ENCODE measurements around the gene FAM3C. TPM values are rescaled to one million over a fixed set of nuclear protein-coding genes. Genes with fewer than 3 reads are reported as not detected.

The FAM3C gene
- total and polyA plus RNA-seq, 2 of the 8 experiments (the other 6 are each of a cell fraction or from before 2014, with no cell fraction given), result 27.0 to 77.7 TPM

DNA sequence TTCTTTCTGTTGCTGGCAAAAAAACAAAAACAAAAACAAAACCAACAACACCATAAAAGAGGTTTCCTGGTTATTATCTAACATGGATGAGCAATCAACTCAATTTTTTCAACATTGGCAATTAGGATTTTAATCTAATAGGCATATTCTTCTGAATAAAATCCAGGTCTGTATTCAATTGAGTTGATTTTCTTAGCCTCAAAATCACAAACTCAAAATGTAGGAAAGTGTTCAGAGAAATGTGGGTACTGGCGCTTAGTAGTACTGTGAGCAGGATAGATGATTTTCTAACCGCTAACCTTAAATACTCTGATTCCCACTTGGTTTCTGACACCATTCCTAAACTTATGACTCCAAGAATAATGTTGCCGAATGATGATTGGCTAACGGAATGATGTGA lies 61.7 kb downstream of the FAM3C start:
- H2BK12ac ChIP-seq (ENCODE audit: low read depth, low read length), result no peak overlapping the region
- H3K18ac ChIP-seq (ENCODE audit: extremely low read depth, low read length), result no peak overlapping the region
- no peak overlapping the region for H3K4ac ChIP-seq (replicated peaks; ENCODE audit: insufficient read length, low read depth, low read length)
- no peak overlapping the region for H3K56ac ChIP-seq (replicated peaks; ENCODE audit: insufficient read length, low read depth, low read length)
- no peak overlapping the region for H2BK20ac ChIP-seq (ENCODE audit: low read length)
- H3K14ac ChIP-seq (ENCODE audit: insufficient read length), result no peak overlapping the region
- no peak overlapping the region for H3K23ac ChIP-seq (ENCODE audit: insufficient read length)
- no peak overlapping the region for H2BK120ac ChIP-seq (replicated peaks; ENCODE audit: low read depth, low read length)
- H2AK5ac ChIP-seq (ENCODE audit: low read depth, low read length), result no peak overlapping the region
- no peaks in the 10 kb centered on the region for H3K9me3 ChIP-seq (ENCODE audit: insufficient read depth in 2 of 2, low read depth in 1 of 2, low read length in 1 of 2)
- no peak overlapping the region for H2BK5ac ChIP-seq (ENCODE audit: low read depth, low read length)
- H3K4me3 ChIP-seq (ENCODE audit: extremely low read depth in 1 of 4, insufficient read depth in 2 of 4, low read depth in 3 of 4, low read length in 4 of 4), result no peak overlapping the region
- no peak overlapping the region for H4K5ac ChIP-seq (ENCODE audit: insufficient read length, low read depth, low read length)
- no peak overlapping the region for H2BK15ac ChIP-seq (ENCODE audit: low read length)
- H3K4me1 ChIP-seq (replicated peaks in 1 of 4; ENCODE audit: control insufficient read depth in 3 of 4, insufficient read depth in 4 of 4, low read length in 3 of 4), result peaks cover 0 to 3% (median under 1%) of the 10 kb centered on the region in 4 experiments; a peak in 2 of 7 replicates
- 88% methylated on average over 4 of the region's 4 CpGs; no CpG with 5 or more reads in 1 of the 2 experiments for WGBS, 2 experiments (ENCODE audit: extremely low coverage in 1 of 2, insufficient coverage in 1 of 2, insufficient read length in 1 of 2, insufficient replicate concordance in 2 of 2, low coverage in 1 of 2, low lambda C conversion rate in 2 of 2, missing lambda C conversion rate in 1 of 2)
- no peak for TF ChIP-seq RXRA (IDR thresholded peaks at IDR 0.05; ENCODE audit: insufficient read depth, low read depth, low read length)
- TF ChIP-seq, protein P1, sequence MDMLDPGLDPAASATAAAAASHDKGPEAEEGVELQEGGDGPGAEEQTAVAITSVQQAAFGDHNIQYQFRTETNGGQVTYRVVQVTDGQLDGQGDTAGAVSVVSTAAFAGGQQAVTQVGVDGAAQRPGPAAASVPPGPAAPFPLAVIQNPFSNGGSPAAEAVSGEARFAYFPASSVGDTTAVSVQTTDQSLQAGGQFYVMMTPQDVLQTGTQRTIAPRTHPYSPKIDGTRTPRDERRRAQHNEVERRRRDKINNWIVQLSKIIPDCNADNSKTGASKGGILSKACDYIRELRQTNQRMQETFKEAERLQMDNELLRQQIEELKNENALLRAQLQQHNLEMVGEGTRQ (IDR thresholded peaks at IDR 0.05; ENCODE audit: low read length), result no peak
- no peak for TF ChIP-seq JUND (IDR thresholded peaks at IDR 0.05; ENCODE audit: low read length)
- no peak for TF ChIP-seq SUZ12 (IDR thresholded peaks at IDR 0.05; ENCODE audit: low read length)
- no peak for TF ChIP-seq SRF (IDR thresholded peaks at IDR 0.05; ENCODE audit: low read depth, low read length)
- no peak for TF ChIP-seq YY1 (IDR thresholded peaks at IDR 0.05; ENCODE audit: low read depth, low read length)
- TF ChIP-seq EGR1 (IDR thresholded peaks at IDR 0.05; ENCODE audit: borderline replicate concordance, low read depth, low read length), result no peak
- no peak for TF ChIP-seq CREB1 (IDR thresholded peaks at IDR 0.05)
- TF ChIP-seq JUN (IDR thresholded peaks at IDR 0.05; ENCODE audit: low read depth, low read length), result no peak
- no peak for DNase-seq (ENCODE audit: low read depth in 1 of 2, low spot score in 2 of 2)
- H3K36me3 ChIP-seq (ENCODE audit: control insufficient read depth in 2 of 4, insufficient read depth in 4 of 4, low read length in 3 of 4), result no peaks in the 10 kb centered on the region
- POLR2A ChIA-PET (ENCODE audit: partially characterized antibody), result no interaction called here
- H3K23me2 ChIP-seq (ENCODE audit: low read depth, low read length), result peaks cover 10% of the 10 kb centered on the region
- H3K79me2 ChIP-seq (ENCODE audit: control insufficient read depth in 1 of 2, insufficient read depth in 2 of 2, low read length in 2 of 2), result no peaks in the 10 kb centered on the region
- no peaks in the 10 kb centered on the region for H3K79me1 ChIP-seq (ENCODE audit: low read depth, low read length)
- H3K9ac ChIP-seq (replicated peaks in 1 of 4; ENCODE audit: extremely low read depth in 1 of 4, low read depth in 3 of 4, low read length in 3 of 4), result no peak overlapping the region
- no peak overlapping the region for H2AFZ ChIP-seq (ENCODE audit: low read length)
- H3K27ac ChIP-seq (ENCODE audit: low read depth, low read length), result no peak overlapping the region
- no peak overlapping the region for H4K91ac ChIP-seq (replicated peaks; ENCODE audit: insufficient read length, low read length)
- FAIRE-seq, result no peak
- H4K8ac ChIP-seq (ENCODE audit: extremely low read depth, insufficient read depth, low read length), result no peak overlapping the region
- H3K27me3 ChIP-seq (replicated peaks in 1 of 4; ENCODE audit: control insufficient read depth in 3 of 4, extremely low read depth in 1 of 4, insufficient read depth in 3 of 4, low read length in 3 of 4), result peaks cover 1 to 24% (median 14%) of the 10 kb centered on the region in 4 experiments; a peak in 6 of 7 replicates
- no peak overlapping the region for H3K4me2 ChIP-seq (ENCODE audit: insufficient read depth in 1 of 2, low read depth in 2 of 2, low read length in 2 of 2)
- CTCF ChIA-PET (ENCODE audit: partially characterized antibody), result no interaction called here
- no peaks in the 10 kb centered on the region for H4K20me1 ChIP-seq (replicated peaks in 1 of 2; ENCODE audit: control insufficient read depth in 1 of 2, insufficient read depth in 2 of 2, low read length in 2 of 2)
